Eye (tissue), 1 donor: ENCODE measurements around the gene STX3.
"Not testable (repeated sequence)": the region's sequence is repeated elsewhere in the genome, so short reads cannot be mapped to it uniquely, and the experiment has no call there.

Experiments used
- DNase-seq: peaks from one replicate; pipeline ENCODE4 v3.0.0-alpha.2; 2015

The STX3 gene

DNA sequence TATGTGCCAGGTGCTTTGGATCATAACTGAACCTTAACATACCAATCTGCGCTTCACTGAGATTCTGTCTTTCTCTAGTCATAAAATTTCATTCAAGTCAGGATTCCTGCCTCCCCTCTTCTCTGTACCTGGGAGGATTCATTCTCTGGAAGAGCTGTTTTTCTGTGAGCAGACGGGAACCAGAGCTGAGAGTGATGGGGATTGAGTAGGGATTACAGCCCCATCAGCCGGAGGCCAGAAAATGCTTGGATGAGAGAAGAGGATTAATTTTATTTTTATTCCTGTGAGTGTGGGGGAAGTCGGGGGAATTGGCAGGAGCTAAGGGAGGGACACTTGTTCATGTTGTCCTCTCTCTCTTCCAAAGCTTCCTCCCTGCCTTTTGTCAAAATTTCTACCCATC, 4.7 kb downstream of the STX3 start:
- DNase-seq, result no peak

GRCh38 chr11:59760771-59761170, 5.6 kb downstream of the STX3 start:
- no peak for DNase-seq

GRCh38 chr11:59761993-59762392, 6.8 kb downstream of the STX3 start:
- DNase-seq, result no peak

DNA sequence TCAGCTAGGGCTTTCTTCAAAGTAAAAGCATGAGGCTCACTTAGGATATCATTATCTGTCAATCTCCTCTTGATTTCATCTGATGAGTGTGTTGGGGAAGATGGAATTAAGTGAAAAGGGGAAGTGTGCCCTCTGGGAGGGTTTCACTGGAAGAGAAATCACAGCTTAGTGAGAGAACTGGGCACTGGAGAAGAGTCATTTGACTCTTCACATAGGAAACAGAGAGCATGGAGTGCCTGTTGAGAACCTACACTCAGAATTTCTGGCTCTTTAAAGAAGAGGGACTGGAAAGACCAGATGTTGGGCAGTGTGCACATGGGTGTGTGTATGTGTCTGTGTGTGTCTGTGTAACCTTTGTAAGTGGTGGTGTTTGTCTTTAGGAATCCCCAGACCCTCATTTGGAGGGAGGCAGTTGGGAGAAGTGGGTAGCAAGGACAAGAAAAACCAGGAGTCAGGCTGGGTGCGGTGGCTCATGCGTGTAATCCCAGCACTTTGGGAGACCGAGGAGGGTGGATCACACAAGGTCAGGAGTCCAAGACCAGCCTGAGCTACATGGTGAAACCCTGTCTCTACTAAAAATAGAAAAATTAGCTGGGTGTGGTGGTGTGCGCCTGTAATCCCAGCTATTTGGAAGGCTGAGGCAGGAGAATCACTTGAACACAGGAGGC, 10.0 kb downstream of the STX3 start:
- DNase-seq, result no peak

DNA sequence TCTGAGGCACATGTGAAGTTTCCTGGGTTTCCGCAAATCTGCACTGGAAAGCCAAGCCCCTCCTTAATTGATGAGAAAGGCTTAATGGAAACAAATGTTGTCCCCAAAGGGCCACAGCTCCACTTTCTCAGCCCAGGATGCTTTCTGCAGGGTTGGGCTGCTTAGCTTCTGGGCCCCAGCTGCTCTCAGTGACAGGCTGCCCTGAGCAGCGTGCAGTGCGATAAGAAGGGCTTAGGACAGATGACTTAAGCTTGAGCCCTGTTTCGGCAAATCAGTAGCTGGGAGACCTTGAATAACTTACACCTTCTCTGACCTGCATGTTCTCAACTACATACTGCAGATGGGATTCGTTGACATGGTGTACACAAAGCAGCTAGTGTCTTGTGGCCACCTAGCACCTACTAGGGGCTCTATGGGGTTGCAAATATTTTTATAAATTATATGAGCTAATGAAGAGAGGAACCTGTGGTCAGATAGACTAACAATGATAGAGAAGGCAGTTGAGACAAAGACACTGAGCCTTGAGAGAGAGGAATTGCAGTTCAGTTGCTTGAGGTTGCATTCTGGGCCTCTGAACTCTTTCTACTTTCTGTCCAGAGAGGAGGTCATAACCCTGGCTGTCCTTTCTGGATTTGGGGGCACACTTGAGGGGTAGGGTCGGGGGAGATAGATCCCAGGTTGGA, 11.5 kb downstream of the STX3 start:
- DNase-seq, result peak; percentile 25

DNA sequence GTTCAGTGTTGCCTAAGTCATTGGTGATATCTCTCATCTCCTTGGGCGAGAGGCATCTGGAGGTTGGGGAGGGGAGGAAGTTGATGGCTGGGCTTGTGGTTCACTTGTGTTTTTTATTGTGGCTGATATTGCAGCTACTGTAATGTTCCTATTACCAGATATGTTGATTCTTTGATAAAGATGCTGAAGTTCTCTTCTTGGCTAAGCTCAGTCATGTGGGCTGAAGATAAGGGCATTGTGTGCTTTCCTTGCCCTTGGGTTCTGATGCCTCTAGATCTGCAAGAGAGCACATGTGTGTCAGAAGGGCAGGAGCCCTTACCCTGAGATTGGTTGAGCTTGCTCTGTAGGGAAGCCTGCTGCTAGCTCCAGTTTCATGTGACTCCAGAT, 12.0 kb downstream of the STX3 start:
- no peak for DNase-seq

GRCh38 chr11:59769111-59769510, 13.9 kb downstream of the STX3 start:
- no peak for DNase-seq

DNA sequence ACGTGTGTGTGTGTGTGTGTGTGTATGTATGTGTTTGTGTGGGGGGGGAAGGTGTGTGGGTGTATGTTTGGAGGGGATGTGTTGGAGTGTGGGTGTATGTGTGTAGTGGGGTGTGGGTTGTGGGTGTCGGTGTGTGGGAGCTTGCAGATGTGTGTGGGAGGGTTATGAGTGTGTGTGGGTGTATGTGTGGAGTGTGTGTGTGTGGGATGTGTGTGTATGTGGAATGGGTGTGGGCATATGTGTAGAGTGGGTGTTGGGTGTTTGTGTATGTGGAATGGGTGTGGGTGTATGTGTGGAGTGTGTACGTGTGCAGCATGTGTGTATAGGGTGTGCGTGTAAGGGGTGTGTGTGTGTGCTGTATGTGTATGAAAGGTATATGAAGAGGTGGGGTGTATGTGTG, 14.7 kb downstream of the STX3 start:
- no peak for DNase-seq

DNA sequence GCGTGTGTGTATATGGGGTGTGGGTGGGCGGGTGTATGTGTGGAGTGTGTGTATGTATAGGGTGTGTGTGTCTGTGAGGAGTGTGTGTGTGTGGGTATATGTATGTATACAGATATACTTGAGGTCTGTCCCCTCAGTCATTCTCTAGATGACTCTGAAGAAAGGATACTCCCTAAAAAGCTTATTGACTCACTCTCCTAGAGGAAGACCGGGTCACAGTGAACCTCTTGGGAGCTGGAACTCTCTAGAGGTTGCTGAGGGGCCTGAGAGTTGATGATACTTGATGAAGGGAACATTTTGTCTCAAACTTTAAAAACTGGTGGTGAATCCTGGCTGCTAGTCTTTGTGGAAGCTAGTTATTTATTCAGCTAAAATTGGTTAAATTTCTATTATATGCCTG, 15.1 kb downstream of the STX3 start:
- no peak for DNase-seq

DNA sequence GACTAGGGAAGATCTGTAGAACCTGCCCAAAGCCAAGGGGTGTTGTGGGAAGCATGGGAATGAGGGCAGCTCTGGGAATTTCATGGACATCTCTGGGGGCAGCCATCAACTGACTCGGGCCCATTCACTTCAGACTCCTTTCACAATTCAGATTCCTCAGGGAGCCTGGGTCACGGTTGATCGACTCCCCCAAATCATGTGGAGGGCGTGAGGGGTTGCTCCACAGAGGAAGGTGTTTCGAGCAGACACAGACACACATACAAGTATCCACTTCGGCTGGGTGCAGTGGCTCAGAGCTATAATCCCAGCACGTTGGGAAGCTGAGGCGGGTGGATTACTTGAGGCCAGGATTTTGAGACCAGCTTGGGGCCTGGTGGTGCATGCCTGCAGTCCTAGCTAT, 15.7 kb downstream of the STX3 start:
- DNase-seq, result no peak

DNA sequence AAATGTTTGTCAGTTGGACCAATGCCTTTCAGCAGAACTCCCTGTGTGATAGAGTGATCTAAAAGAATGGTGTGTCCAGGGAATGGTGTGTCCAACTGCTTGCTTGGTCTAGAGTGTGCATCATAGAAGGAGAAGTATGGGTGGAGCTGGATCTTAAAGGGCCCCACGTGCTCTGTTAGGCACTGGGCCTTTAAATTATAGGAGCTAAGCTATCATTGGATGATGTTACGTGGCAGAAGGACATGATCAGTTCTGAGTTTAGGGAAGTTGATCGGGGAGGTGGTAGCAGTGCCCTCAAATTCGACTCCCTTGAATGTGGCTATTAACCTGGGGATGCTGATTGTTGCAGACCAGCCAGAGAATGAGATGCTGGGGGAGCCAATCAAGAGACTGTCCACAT, 16.4 kb downstream of the STX3 start:
- no peak for DNase-seq

GRCh38 chr11:59773083-59773440, 17.9 kb downstream of the STX3 start:
- no peak for DNase-seq

- DNase-seq, result no peak
These were observed 21.3 kb downstream of the STX3 start for GRCh38 chr11:59776210-59777066.

DNA sequence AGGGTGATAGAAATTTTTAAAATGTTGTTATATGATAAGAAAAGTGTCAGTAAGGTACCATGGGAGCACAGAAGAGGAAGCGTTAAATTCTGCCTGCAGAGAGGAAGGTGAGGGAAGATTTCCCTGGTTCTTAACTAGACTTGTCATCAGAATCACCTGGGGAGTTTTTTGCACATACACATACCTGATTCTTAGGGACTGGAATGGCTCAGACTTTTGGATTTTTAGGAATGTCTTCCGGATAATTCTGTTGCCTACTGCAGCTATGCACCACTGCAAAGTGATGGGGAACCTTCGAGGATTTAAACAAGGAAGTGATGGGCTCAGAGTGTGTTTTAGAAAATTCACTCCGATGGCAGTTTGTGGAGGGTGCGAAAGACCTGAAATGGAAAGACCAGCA, 21.9 kb downstream of the STX3 start:
- DNase-seq, result no peak

- no peak for DNase-seq
These were observed 22.9 kb downstream of the STX3 start for GRCh38 chr11:59778122-59778521.

GRCh38 chr11:59779487-59779886, 24.3 kb downstream of the STX3 start:
- DNase-seq, result no peak

DNA sequence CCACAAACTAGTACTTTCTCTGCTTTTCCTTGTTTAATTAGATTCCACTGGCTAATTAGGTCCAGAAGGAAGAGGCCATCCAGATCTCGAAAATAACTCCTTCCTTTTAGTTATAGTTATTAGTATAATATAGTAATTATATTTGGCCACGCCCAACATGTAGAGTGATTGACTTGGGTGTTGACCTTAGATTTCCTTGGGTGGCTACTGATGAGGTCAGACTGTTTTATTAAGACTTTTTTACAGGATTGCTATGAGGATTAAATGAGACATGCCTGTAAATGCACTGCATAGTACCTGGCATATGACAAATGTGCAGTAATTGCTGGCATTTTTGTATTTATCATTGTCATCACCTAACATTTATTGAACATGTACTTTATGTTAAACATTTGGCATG, 26.9 kb downstream of the STX3 start:
- no peak for DNase-seq

GRCh38 chr11:59783632-59784090, 28.5 kb downstream of the STX3 start:
- DNase-seq, result no peak

- not testable (repeated sequence) for DNase-seq
These were observed 29.3 kb downstream of the STX3 start for GRCh38 chr11:59784441-59784840.

DNA sequence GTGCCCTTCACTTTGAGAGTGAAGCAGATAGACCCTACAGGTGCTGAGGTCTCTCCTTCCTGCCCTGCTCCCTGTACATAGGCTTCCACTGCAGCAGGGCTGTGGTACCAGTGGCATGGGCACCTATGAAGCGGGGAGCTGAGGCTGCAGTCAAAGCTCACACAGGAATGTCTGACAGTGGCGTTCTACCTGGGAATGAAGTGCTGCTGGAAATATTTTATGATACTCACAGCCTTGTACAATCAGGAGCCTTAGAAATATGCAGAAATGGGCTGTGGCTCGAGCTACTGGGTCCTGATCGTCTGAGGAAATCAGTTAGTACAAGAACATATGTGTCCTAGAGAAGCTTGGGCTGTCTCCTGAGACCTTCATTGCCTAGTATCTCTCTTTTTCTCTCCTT, 30.6 kb downstream of the STX3 start:
- no peak for DNase-seq

GRCh38 chr11:59787255-59787588, 32.0 kb downstream of the STX3 start:
- no peak for DNase-seq

GRCh38 chr11:59787816-59788215, 32.6 kb downstream of the STX3 start:
- no peak for DNase-seq

DNA sequence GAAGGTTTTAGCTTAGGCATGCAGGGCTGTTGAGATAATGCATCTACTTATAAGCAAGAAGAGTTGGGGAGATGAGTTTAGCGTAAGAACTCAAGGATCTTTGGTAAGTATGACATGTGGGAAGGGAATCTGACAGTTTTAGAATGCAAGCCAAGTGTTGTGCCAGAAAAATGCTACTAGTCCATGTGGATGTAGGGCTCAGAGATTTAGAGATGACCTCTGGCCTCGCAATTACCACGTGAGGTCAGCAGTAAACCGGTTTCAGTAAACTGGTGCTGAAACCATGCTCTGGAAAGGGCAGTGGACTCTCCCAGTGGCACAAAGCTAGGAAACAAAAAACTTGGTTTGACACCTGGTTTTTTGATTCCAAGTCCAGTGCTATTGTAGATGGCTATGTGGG, 36.5 kb downstream of the STX3 start:
- DNase-seq, result no peak

DNA sequence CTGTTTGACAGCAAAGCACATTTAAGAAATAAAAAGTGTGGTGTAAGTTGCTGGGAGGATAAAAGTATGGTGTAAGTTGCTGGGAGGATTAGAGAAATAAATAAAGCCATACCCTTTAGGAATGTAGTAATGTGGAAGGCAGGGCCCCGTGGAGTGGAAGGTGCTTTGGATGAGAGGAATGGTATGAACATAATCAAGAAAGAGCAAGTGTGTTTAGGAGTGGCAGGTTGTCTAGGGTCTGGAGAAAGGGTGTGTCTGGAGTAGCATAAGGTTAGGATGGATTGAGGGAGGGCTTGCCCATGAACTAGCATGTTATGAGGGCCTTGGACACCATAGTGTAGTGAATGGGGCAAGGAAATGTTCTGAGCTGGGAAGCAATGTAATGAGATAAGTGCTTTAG, 37.3 kb downstream of the STX3 start:
- DNase-seq, result no peak
